ELR (cell line): ENCODE measurements around the gene NPHS2.

Experiments
- DNase-seq: peaks from one replicate; pipeline ENCODE4 v3.0.0-alpha.2; 2015; ENCODE audit warnings: low read depth

NPHS2 gene

DNA sequence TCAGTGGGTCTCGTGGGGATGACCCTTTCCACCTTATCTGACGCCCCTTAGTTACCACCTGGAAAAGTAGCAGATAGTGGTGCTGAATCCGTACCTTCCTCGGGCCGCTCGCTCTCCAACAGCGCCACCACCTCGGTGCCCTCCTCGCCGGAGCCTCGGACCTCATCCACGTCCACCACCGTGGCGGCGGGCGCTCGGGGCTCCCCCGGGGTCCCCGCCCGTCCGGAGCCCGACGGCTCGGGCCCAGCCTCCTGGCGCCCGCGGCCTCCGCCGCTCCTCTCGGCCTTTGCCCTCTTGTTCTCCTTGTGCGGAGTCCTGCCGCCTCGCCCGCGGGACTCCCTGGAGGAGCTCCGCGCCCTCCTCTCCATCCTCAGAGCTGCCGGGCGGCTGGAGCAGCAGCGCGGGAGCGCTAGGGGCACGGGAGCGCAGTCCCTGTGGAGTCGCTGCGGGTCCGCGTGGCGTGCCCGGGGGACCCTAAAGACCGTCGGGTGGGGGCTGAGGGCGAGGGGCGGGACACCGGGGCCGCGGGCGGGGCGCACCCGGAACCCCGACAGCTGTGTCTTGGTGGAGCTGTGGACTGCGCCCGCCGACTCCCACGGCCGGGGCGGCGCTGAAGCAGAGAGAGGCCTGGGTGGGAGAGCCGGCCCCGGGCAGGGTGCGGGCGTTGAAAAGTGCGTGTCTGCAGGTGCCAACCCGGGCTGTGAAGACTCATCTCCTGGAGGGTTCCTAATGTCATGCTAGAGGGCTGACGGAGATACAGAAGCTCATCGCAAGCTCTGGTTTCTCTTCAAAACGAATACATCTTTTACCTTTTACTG is at the start of gene NPHS2:
NPHS2 (minus strand) TSS at position 452 of the 818 bp plus-strand sequence; CDS start at position 368, 84 bp downstream.
- DNase-seq, result no peak

GRCh38 chr1:179612361-179612760 is 36.6 kb upstream of the NPHS2 start:
- no peak for DNase-seq

DNA sequence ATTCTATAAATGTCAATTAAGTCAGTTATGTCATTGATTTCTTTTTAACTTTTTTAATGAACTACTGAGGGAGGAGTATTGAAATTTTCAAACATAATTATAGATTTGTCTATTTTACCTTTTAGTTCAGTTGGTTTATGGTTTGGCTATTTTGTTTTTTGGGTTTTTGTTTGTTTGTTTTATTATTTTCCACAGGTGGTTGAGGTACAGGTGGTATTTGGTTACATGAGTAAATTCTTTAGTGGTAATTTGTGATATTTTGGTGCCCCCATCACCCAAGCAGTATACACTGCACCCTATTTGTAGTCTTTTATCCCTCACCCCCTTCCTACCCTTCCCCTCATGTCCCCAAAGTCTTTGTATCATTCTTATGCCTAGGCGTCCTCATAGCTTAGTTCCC is 25.3 kb upstream of the NPHS2 start:
- DNase-seq, result no peak

- peak; percentile 56 for DNase-seq
These were observed 24.0 kb upstream of the NPHS2 start for GRCh38 chr1:179599623-179600249.

DNA sequence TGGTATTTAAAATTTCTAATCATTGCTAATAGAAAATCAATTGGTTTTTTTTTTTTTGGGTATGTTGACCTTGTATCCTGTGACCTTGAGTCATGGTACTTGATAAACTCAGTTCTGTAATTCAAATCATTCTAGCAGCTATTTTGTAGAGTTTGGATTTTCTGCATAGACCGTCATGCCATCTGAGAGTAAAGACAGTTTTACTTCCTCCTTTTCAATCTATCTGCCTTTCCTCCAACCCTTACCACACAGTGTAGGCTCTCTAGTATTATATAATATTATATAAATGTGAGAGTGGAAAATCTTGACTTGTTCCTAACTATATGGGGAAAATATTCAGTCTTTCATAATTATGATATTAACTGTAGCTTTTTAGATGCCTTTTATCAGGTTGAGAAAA is 22.9 kb upstream of the NPHS2 start:
- no peak for DNase-seq

DNA sequence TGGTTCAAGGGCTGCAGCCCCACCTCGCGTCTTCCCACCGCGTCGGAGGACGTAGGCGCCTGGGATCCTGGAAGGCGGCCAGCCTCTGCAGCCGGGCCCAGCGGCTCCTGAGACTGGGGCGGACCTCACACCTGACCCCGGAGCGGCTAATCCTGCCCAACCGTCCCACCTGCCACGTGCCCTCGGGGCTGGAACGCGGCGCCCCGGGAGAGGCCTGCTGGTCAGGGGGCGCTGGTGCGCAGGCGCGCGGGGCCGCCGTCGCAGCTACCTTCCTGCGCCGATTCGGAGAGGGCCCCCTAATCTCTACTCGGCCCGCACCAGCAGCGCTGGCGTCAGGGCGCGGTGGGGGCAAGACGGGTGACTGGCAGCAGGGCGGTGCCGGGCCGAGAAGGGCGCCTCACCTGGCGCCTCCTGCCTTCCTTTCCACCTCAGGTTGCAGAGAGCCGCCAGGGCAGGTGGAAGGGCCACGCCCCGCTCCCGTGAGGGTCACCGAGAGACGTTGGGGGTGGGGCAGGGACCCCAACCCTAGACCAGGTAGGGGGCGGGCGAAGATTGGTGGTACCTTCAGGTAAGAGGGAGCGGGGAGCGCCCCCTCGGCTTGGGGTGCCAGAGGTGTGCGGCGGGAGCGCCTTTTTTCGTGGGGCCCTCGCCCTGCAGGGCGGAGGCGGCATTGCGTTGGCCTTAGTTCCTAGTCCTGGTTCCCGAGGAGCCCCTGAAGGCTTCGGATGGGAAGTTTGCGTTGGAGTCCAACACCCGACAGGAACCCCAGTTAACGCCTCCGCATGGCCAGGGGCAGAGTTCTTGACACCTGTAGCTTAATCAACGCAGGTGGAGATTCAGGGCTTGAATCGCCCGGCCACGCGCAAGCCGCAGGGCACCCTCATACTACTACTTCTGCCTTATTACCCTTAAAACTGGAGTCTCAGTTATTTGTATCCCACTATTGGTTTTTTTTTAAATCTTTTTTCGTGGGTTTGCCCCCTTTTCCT is 16.1 kb upstream of the NPHS2 start, which contains the start of gene TDRD5:
TDRD5 (plus strand) TSS at position 241 of the 989 bp plus-strand sequence. CDS start 784 bp downstream, outside the sequence.
- DNase-seq, result no peak

GRCh38 chr1:179591253-179591591 is 15.5 kb upstream of the NPHS2 start:
- no peak for DNase-seq

- no peak for DNase-seq
These were observed 14.9 kb upstream of the NPHS2 start for GRCh38 chr1:179590671-179591070.

DNA sequence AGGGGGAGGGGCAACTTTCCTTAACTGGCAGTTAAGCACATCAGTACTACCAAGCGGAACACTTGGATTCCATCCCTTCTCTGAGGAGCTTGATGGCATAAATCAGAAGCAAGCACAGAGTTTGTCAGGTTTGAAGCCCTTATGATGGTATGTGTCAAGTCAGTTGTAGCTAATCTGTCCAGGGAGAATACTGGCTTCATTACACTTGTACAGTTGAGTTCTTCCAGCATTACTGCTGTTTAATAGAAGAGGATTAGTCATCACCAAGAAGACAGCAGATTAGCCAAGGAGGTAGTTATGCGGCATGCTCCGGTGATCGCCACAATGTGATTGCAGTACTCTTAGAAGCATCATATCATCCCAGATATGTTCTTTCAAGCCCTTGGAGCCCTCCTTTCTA is 13.8 kb upstream of the NPHS2 start:
- no peak for DNase-seq

GRCh38 chr1:179588425-179589024 is 12.8 kb upstream of the NPHS2 start:
- DNase-seq, result no peak

DNA sequence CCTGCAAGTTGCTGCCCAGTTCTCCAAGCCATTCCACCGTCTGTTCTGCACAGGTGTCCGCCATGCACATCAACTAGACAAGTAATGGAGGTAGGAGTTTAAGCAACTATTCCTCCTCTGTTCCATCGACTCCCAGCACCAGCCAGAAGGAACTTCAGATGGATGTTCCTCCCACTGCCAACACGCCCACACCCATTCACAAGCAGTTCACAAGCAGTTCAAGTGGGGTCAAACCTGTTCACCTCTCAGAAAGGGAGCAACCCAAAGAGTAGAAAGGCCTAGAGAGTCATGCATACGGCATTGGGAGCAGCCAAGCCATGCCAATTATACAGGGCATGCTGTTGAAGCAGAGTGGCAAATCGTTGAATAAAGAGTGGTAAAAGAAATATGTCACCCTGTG is 11.6 kb upstream of the NPHS2 start:
- DNase-seq, result no peak

GRCh38 chr1:179586107-179586823 is 10.5 kb upstream of the NPHS2 start:
- peak; percentile 13 for DNase-seq

- no peak for DNase-seq
These were observed 8.1 kb upstream of the NPHS2 start for GRCh38 chr1:179583771-179584320.

GRCh38 chr1:179576509-179576908 is 761 bp upstream of the NPHS2 start:
- DNase-seq, result no peak

DNA sequence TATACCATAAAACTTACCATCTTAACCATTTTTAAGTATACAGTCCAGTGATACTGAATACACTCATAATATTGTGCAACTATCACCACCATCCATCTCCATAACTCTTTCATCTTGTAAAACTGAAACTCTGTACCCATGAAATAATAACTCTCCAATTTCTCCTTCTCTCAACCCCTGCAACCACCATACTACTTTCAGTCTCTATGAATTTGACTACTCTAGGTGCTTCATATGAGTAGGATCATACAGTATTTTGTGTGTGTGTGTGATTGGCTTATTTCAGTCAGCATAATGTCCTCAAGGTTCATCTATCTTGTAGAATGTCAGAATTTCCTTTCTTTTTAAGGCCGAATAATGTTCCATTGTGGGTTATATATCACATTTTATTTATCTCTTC is 17.7 kb downstream of the NPHS2 start:
- no peak for DNase-seq

DNA sequence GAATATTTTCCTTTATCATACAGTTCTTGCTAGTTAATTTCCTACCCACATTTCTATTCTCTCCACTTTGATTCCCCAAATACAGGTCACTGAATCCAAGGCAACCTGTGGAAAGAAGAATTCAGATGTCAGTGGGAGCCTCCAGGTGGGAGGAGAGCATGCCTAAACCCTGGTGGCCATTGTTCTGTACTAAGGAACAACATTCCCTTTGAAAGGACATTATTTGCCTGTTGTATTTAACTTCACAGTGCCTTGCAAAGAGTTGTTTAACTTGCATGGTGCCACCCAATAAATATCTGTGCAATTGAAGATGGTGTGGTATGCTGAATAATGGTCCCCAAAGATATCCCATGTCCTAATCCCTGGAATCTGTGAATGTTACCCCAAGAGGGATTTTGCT is 21.3 kb downstream of the NPHS2 start:
- DNase-seq, result no peak

GRCh38 chr1:179550746-179551682 is 24.7 kb downstream of the NPHS2 start:
- DNase-seq, result peak; percentile 79

DNA sequence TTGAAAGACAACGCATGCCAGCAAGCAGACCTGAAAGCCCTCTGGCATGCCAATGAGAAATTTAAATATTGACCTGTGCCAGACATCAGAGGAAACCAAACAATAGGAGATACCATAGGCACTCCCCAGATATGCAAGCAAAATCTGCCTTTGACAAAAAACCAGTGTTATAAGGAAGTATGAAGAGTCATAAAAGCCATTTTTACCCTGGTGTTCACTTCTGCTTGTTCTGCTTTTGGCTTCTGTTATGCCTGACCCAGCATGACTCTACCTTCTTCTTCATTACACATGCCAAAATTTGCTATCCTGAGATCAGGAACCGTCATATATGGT is 26.4 kb downstream of the NPHS2 start:
- no peak for DNase-seq

- no peak for DNase-seq
These were observed 26.9 kb downstream of the NPHS2 start for GRCh38 chr1:179548666-179549367.
